ENCODE results near the gene FHIT. TPM values are rescaled to one million over a fixed set of nuclear protein-coding genes. Genes with fewer than 3 reads are reported as not detected.

FHIT gene
- total and polyA plus RNA-seq, 10 of the 15 experiments (the other 5 are each of a cell fraction or from before 2014, with no cell fraction given) = 4.2 to 14.9 (median 9.4) TPM

- intact Hi-C loops (cut with micrococcal nuclease; ENCODE audit: unreplicated experiment) (no loop called here), in situ Hi-C loops (cut with MboI) (no loop called here)
- Histone ChIP-seq H3K9ac (ENCODE audit: control insufficient read depth, insufficient read depth, low read length) (no peak overlapping the region), H3K9me3 (replicated peaks; ENCODE audit: control insufficient read depth, insufficient read depth, low read length) (no peaks in the 10 kb centered on the region), H3K4me1 (ENCODE audit: control insufficient read depth, insufficient read depth, low read length) (no peaks in the 10 kb centered on the region), H3K4me2 (ENCODE audit: control insufficient read depth, insufficient read depth) (no peak overlapping the region), H3K36me3 (ENCODE audit: control insufficient read depth in 2 of 2, insufficient read depth in 2 of 2, low read length in 1 of 2) (no peaks in the 10 kb centered on the region), H4K20me1 (ENCODE audit: control insufficient read depth, insufficient read depth) (no peaks in the 10 kb centered on the region), H2AFZ (ENCODE audit: control insufficient read depth, low read depth, low read length) (no peak overlapping the region), H3K27me3 (replicated peaks in 1 of 2; ENCODE audit: control insufficient read depth in 2 of 2, insufficient read depth in 2 of 2, low read length in 1 of 2) (no peaks in the 10 kb centered on the region), H3K4me3 (no peak overlapping the region), H3K27ac (ENCODE audit: control insufficient read depth, insufficient read depth) (no peak overlapping the region), H3K79me2 (ENCODE audit: control insufficient read depth, insufficient read depth, low read length) (no peaks in the 10 kb centered on the region)
- ChIA-PET POLR2A (no interaction called here), CTCF (no interaction called here), RAD21 (ENCODE audit: unreplicated experiment) (no interaction called here), SMC1A (ENCODE audit: uncharacterized antibody, unreplicated experiment) (interaction anchor here (1.1 to 1.2 kb wide), 2 partner anchors 13 to 18 kb away, joined by 3 read pairs; no protein-coding TSS in a partner anchor)
- FAIRE-seq (no peak), DNase-seq (ENCODE audit: low read depth, low spot score) (no peak), ATAC-seq (no peak)
- BruUV-seq (replicated peaks) = no TSS peak
- 98% methylated on average over 5 of the region's 5 CpGs for WGBS (ENCODE audit: insufficient coverage, insufficient replicate concordance, low lambda C conversion rate, missing lambda C conversion rate)
- TF ChIP-seq DPF2 (IDR thresholded peaks at IDR 0.05) = no peak
- TF ChIP-seq TCF7 (IDR thresholded peaks at IDR 0.05; ENCODE audit: borderline replicate concordance) = no peak
- no peak for TF ChIP-seq RFX5 (IDR thresholded peaks at IDR 0.05; ENCODE audit: low read depth, low read length)
- no peak for TF ChIP-seq NR2C1 (IDR thresholded peaks at IDR 0.05)
- no peak for TF ChIP-seq CBFB (IDR thresholded peaks at IDR 0.05; ENCODE audit: low read depth)
- TF ChIP-seq NR2F1 (conservative IDR thresholded peaks at IDR 0.05) = no peak
- TF ChIP-seq EP300 (IDR thresholded peaks at IDR 0.05; ENCODE audit: borderline replicate concordance in 1 of 2, control insufficient read depth in 1 of 2, low read depth in 2 of 2, low read length in 2 of 2) = no peak
- no peak for TF ChIP-seq HDAC6 (IDR thresholded peaks at IDR 0.05; ENCODE audit: unreplicated experiment)
- no peak for TF ChIP-seq PBX3 (IDR thresholded peaks at IDR 0.05; ENCODE audit: insufficient replicate concordance, low read depth, low read length)
- no peak for TF ChIP-seq EED (IDR thresholded peaks at IDR 0.05; ENCODE audit: low read depth)
- TF ChIP-seq ELK1 (IDR thresholded peaks at IDR 0.05; ENCODE audit: low read depth, low read length) = no peak
- TF ChIP-seq SMAD5 (IDR thresholded peaks at IDR 0.05; ENCODE audit: low read depth) = no peak
- no peak for TF ChIP-seq TBL1XR1 (IDR thresholded peaks at IDR 0.05; ENCODE audit: low read depth, low read length)
- TF ChIP-seq TARDBP (IDR thresholded peaks at IDR 0.05; ENCODE audit: borderline replicate concordance) = no peak
- no peak for TF ChIP-seq PAX8 (IDR thresholded peaks at IDR 0.05)
- no peak for TF ChIP-seq YBX1 (IDR thresholded peaks at IDR 0.05)
Observed at GRCh38 chr3:61138401-61138800, 112.9 kb downstream of the FHIT start.
